Adrenal gland (tissue), 12 donors: ENCODE data around the gene HDAC4. TPM values are rescaled to one million over a fixed set of nuclear protein-coding genes. Genes with fewer than 3 reads are reported as not detected.

ENCODE experiments used
- DNase-seq, 7 donors: peaks; one replicate each; pipeline ENCODE4 v3.0.0-alpha.2; 2019 to 2020
- H3K27ac ChIP-seq, 5 donors: fragments of 200-600 bp; sonication (generic) in 4 of 5; 1 replicate in 3 of 5; 2 replicates in 2 of 5; pipeline versions ENCODE4 v1.5.1 to v1.8.0; 2016 to 2020; ENCODE audit warnings: mild to moderate bottlenecking in 1 of 5
- H3K27me3 ChIP-seq: fragments of 200-600 bp; 2 replicates; pipeline ENCODE4 v1.8.0; 2021
- H3K36me3 ChIP-seq, 2 donors: fragments of 200-600 bp; replicated peaks in 1 of 2; 1 replicate in 1 of 2; 2 replicates in 1 of 2; pipeline versions ENCODE4 v1.5.1 to v1.8.0; 2018 to 2022
- H3K4me1 ChIP-seq, 2 donors: fragments of 200-600 bp; replicated peaks in 1 of 2; 1 replicate in 1 of 2; 2 replicates in 1 of 2; pipeline versions ENCODE4 v1.5.1 to v1.8.0; 2018 to 2021
- H3K4me3 ChIP-seq, 4 donors: fragments of 200-600 bp; sonication (generic) in 3 of 4; one replicate each; pipeline ENCODE4 v1.5.1; 2016 to 2018
- H3K9me3 ChIP-seq, 3 donors: fragments of 200-600 bp; sonication (generic) in 1 of 3; replicated peaks in 1 of 3; 1 replicate in 2 of 3; 2 replicates in 1 of 3; pipeline versions ENCODE4 v1.5.1 to v1.8.0; 2016 to 2021
- CTCF ChIP-seq, 6 experiments: fragments of 450-650 bp in 4 of 6; fragments of 200-600 bp in 2 of 6; sonication (generic) in 1 of 6; IDR thresholded peaks; 1 replicate in 5 of 6; 2 replicates in 1 of 6; pipeline versions ENCODE4 v1.5.1 to v1.8.0; 2016 to 2021; ENCODE audit warnings: antibody characterized with exemption in 6 of 6, mild to moderate bottlenecking in 2 of 6, moderate library complexity in 1 of 6
- POLR2A ChIP-seq, 2 donors: fragments of 450-650 bp; IDR thresholded peaks; one replicate each; pipeline ENCODE4 v1.6.1; 2017; ENCODE audit warnings: antibody characterized with exemption in 2 of 2, mild to moderate bottlenecking in 2 of 2, moderate library complexity in 1 of 2
- WGBS, 4 donors: extraction: QIAGEN DNeasy Blood & Tissue Kit in 2 of 4; methylation state at CpG; one replicate each; pipeline versions ENCODE4 v1.1.5 to v1.1.7; 2013 to 2017; 5-methylcytosine and 5-hydroxymethylcytosine counted together
- intact Hi-C, 2 donors: fragments of 100-400 bp; cut with DNase I; formaldehyde crosslinking; loops; one replicate each; pipeline versions ENCODE4 v1.14.1 to v1.15.0; 2022 to 2023
- polyA plus RNA-seq, 3 donors: library from polyadenylated mRNA; stranded (reverse); fragments of 200-250 nt in 2 of 3; fragments of 350-450 nt in 1 of 3; fragmentation: Illumina TruSeq in 1 of 3; extraction: RNeasy Lipid Tissue Mini Kit (QIAGEN cat#74804) in 1 of 3; gene quantifications; one replicate each; pipeline ENCODE4 v1.2.3, GENCODE V29; 2013 to 2014
- total RNA-seq, 9 donors: library from RNA; depleted of rRNA in 4 of 9; stranded (reverse); fragments of >200 nt in 4 of 9; fragments of 120-200 nt in 1 of 9; fragmentation: NEBNext Ultra II Directional in 1 of 9; extraction: Animal tissue kit (Norgen Biotek cat#: 25700) in 1 of 9; gene quantifications; one replicate each; pipeline versions ENCODE4 v1.1.0 to v1.2.4, GENCODE V29; 2013 to 2023
- donor health status: healthy with polysubstance abuse.
- donor health status: Bipolar disorder and iron deficiency.
- donor health status: DM: yes; HTN: yes; CAD: no.
- donor health status: DM: no; HTN: no; CAD: no.
- donor health status: DM: no; HTN: no; CAD: no.
- donor health status: DM: yes; HTN: yes; CAD: no.

HDAC4 gene
- total and polyA plus RNA-seq, 12 donors, result 8.3 to 88.9 (median 28.7) TPM

GRCh38 chr2:239035997-239036731, 364.7 kb downstream of the HDAC4 start:
- no peak for DNase-seq

GRCh38 chr2:239035361-239035814, 365.4 kb downstream of the HDAC4 start:
- no peaks in the 10 kb centered on the region for H3K27me3 ChIP-seq

More at GRCh38 chr2:239035997-239036731, 364.7 kb downstream of the HDAC4 start:
- TF ChIP-seq CTCF (IDR thresholded peaks at IDR 0.05) (no peak), POLR2A (IDR thresholded peaks at IDR 0.05) (no peak)
- 61 to 97% (median 68%) methylated on average over 6 to 15 of the region's 15 CpGs for WGBS, 4 donors
- no peaks in the 10 kb centered on the region for H3K36me3 ChIP-seq
- peaks cover 0 to 3% of the 10 kb centered on the region in 2 donors for H3K4me1 ChIP-seq
- no peaks in the 10 kb centered on the region for H3K9me3 ChIP-seq
- H3K27me3 ChIP-seq, result no peaks in the 10 kb centered on the region
- H3K27ac ChIP-seq, result no peak overlapping the region
- H3K4me3 ChIP-seq, result no peak overlapping the region
- intact Hi-C loops, result loop anchor here (2.0 to 10.0 kb wide), 3 partner anchors 71 to 949 kb away; no protein-coding TSS in a partner anchor

DNA sequence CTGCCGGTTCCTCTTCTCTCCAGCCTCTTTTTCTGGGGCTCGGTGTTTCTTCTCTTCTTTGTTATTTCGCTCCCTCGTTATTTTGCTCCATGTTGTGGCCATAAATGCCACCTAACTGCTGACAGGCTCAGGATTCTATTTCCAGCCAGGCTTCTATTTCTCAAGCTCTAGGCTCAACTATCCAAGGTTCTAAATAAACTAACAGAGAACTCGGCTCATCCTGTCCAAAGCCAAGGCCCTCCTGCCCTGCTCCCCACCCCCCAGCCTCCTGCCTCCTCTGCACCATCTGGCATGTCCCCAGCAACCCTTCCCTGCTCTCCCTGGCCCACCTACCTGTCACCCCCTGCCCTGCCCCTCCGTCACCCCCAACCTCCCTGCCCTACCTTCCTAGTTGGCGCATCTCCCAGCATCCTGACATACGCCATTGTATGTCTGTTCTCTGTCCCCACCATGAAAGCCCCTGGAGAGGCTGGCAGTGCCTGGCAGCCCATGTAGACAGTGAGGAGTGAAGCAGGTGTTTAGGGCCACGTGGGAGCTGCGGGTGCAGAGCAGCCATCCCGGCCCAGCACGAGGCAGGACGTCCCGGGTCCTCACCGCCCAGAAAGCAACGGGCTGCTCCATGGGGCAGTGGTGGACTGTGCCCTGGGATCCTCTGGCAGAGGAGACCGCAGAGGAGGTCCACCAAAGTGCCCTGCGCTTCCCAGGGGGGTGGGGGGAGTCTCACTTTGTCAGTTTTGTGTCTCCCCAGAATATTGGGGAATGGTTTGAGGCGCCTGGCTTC, 366.1 kb downstream of the HDAC4 start:
- no peaks in the 10 kb centered on the region for H3K36me3 ChIP-seq
- 60 to 79% (median 72%) methylated on average over 11 to 19 of the region's 19 CpGs for WGBS, 4 donors
- TF ChIP-seq CTCF (IDR thresholded peaks at IDR 0.05) (no peak), POLR2A (IDR thresholded peaks at IDR 0.05) (no peak)
- no peaks in the 10 kb centered on the region for H3K9me3 ChIP-seq
- intact Hi-C loops, result loop anchor here (5.0 to 10.0 kb wide), 2 partner anchors 73 to 950 kb away; no protein-coding TSS in a partner anchor
- no peak overlapping the region for H3K27ac ChIP-seq
- H3K4me1 ChIP-seq, result peaks cover 0 to 3% of the 10 kb centered on the region in 2 donors
- no peaks in the 10 kb centered on the region for H3K27me3 ChIP-seq
- peak in 1 of 7 donors; percentile 5 for DNase-seq
- H3K4me3 ChIP-seq, result no peak overlapping the region

More at GRCh38 chr2:239035361-239035814, 365.4 kb downstream of the HDAC4 start:
- Histone ChIP-seq H3K27ac (no peak overlapping the region), H3K4me3 (no peak overlapping the region), H3K36me3 (no peaks in the 10 kb centered on the region), H3K4me1 (peaks cover 0 to 3% of the 10 kb centered on the region in 2 donors), H3K9me3 (no peaks in the 10 kb centered on the region)
- intact Hi-C loops, result loop anchor here (5.0 to 10.0 kb wide), 2 partner anchors 72 to 949 kb away; no protein-coding TSS in a partner anchor
- WGBS, 4 donors, result 0 to 30% (median 28%) methylated on average over 1 to 29 of the region's 29 CpGs; no CpG with 5 or more reads in 1 of the 4 donors
- TF ChIP-seq POLR2A (IDR thresholded peaks at IDR 0.05) (no peak), CTCF (IDR thresholded peaks at IDR 0.05) (peak; percentile 40 to 95 (median 72))
- peak in 6 of 7 donors; percentile 43 to 75 (median 60) for DNase-seq
